Erythroblast (primary cell): Measurements from ENCODE around the gene MECR.

Source experiments
- GATA1 ChIP-seq: IDR thresholded peaks from 2 replicates; pipeline ENCODE4 v1.6.1; 2011; ENCODE audit warnings: low read depth, mild to moderate bottlenecking, control low read depth, low read length, moderate library complexity
- POLR2A ChIP-seq: IDR thresholded peaks from 2 replicates; pipeline ENCODE4 v1.6.1; 2011; ENCODE audit warnings: mild to moderate bottlenecking, low read length

DNA sequence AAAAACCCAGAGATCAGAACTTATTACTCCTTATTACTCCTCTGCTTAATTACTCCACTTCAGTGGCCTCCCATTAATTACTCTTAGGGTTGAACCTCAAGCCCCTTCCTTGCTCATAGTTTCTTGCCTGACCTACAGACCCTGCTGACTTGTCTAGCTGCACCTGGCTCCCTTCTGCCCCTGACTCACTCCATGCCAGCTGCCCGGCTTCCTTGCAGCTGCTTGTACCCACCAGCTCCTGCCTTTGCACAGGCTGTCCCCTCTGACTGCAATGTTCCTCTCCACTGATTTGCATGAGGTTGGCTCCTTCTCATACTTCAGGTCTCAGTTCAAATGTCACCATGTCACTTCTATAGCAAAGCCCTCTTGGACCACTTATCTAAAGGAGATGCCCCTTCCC is 3.7 kb upstream of the MECR start:
- TF ChIP-seq POLR2A (no peak), GATA1 (no peak)
